HG02852 (cell line): ENCODE data around the gene NUP62.
"Not testable (repeated sequence)": the region's sequence is repeated elsewhere in the genome, so short reads cannot be mapped to it uniquely, and the experiment has no call there.

Experiments used
- ATAC-seq: cut with Tn5 transposase; IDR thresholded peaks from one replicate; pipeline ENCODE4 v1.9.1; 2021; ENCODE audit warnings: mild to moderate bottlenecking, moderate library complexity; ENCODE audit not compliant: unreplicated experiment

Gene NUP62, protein sequence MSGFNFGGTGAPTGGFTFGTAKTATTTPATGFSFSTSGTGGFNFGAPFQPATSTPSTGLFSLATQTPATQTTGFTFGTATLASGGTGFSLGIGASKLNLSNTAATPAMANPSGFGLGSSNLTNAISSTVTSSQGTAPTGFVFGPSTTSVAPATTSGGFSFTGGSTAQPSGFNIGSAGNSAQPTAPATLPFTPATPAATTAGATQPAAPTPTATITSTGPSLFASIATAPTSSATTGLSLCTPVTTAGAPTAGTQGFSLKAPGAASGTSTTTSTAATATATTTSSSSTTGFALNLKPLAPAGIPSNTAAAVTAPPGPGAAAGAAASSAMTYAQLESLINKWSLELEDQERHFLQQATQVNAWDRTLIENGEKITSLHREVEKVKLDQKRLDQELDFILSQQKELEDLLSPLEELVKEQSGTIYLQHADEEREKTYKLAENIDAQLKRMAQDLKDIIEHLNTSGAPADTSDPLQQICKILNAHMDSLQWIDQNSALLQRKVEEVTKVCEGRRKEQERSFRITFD

DNA sequence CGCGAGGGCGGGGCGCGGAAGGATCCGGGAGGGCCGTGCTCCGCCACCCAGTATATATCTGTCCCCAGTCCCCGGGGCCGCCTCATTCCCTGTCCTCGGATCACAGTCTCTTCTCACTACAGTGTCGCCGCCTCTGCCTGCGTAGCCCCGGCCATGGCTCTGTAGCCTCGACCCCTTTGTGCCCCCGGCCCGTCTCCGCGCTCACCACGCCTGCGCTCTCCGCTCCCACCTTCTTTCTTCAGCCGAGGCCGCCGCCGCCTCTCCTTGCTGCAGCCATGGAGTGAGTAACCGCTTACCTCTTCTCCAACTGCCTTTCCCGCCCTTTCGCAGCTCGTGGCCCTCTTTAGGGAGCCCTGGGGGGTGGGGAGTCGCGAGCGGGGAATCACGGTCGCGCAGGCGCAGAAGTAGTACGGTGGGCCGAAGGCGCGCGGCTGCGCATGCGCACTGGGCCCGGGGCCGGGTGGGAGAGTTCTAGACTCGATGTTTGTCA is at the start of gene NUP62, which contains the start of gene ATF5:
TSS of gene NUP62 (minus strand) at position 384 of the 490 bp plus-strand sequence. CDS start 19,697 bp downstream, outside the sequence.
TSS of gene ATF5 (plus strand) at position 85 of the 490 bp plus-strand sequence. CDS start 1,646 bp downstream, outside the sequence.
- peak; percentile 42 for ATAC-seq

DNA sequence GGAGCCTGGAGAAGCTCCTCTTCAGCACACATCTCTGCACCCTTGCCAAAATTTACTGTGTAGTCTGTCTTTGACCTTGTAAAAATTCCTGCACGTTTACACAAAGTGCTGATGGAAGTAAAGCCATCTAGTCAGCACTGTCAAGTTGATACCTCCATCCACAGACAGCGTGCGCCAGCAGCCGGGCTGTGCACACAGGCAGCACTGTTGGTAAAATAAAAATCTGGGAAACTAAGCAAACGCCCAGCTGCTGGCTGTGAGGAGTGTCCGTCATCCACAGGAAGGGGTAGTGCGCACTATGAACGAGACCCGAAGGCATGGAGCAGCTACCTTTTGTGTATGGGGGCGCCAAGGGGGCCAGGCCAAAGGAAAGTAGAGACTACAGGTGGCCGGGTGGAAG is 49.0 kb upstream of the NUP62 start:
- no peak for ATAC-seq

DNA sequence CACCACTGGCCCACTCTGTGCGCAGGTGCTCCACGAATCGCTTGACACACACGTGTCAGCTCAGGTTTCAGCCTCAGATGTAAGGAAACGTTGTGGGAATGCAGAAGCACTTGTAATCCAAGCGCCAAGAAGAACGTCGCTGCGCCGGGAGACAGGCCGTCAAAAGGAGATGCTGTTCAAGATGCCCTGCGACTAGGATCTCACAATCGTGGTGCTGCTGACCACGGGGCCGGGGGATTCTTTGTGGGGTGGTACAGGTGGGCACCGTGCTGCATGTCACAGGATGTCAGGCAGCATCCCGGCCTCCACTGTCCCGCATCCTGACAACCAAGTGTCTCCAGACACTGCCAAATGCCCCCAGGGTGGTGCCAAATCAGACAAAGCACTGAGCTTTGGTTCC is 48.6 kb upstream of the NUP62 start:
- no peak for ATAC-seq

DNA sequence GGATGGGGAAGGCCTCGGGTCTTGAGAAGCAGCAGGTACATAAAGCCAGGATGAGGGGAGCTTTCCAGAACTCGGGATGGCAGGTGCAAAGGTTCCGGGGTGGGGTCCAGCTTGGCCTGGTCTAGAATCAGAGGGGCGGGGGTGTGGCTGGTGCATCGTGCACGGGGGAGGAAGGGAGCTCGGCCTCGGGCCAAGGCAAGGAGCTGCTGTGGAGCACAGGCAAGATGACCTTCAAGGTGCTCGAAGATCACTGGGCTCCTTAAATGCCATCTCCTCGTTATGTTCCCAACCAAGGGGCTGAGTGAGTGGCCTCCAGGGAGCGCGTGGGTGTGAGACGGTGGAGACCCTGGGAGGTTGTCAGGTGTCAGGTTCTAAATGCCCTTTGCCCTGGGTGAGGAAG is 47.8 kb upstream of the NUP62 start:
- ATAC-seq = no peak

DNA sequence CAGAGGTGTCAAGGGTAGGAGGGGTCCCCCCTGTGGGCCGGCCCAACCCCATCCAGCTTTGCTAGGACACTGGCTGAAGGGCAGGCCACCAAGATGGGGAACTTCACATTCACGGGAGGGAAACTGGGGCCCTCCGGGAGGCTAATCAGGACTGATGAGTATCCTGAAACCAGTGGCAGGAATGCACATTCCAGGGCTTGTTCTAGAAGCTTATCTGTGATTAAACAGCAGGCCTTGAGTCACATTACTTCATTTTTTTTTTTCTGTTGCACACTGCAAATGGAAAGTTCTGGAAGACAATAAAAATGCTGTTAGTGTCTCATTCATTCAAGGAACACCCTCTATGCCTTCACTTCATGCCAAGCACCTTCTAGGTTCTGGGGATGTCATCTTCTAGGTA is 47.2 kb upstream of the NUP62 start:
- no peak for ATAC-seq

DNA sequence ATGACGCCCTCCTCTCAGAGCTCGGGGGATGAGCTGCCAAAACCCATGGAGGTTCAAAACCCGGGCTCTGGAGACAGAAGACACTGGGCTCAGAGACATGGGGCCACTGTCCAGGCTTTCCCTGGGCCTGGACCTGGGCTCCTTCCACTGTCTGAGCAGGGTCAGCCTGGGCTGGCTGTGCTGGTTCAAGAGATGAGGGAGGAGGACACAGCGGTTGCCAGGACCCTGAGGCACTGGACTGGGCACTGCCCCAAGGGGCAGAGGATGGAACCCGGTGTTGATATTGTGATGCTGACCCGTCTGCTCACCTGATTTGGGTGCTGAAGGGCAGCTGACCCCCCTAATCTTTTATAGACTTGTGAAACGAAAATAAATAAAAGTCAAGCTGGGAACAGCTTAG is 45.7 kb upstream of the NUP62 start:
- no peak for ATAC-seq

DNA sequence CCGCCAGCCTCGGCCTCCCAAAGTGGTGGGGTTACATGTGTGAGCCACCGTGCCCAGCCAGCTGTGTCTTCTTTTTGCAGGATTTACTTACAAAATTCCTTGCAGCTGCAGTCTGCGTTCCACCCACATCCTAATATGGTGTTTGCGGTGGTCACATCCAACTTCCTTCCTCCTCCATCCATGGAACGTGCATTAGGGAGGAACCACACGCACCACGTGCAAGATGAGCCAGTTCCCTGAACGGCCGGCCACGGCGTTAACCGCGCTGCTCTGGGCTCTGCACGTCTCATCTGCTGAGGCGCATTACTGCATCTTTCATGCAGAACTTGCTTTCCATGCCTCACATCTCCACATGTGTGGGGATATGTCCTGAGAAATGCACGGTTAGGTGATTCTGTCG is 44.7 kb upstream of the NUP62 start:
- ATAC-seq = no peak

DNA sequence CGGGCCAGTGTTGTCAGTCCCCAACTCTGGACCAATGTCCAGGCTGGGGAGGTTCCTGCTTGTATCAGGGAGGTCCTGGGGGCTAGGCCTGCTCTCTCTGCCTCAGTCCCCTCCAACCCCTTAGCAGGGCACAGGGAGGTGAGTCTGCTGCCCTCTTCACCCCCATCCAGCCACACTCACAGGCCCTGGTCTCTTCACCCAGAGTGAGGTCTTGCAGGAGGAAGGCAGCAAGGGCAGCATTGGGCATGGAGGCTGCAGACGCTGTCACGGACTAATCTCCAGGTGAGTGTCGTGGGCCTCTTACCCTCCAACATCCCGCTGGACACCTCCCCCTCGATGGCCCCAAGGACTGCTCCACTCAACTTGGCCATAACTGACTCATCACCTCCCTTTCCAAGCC is 43.5 kb upstream of the NUP62 start:
- no peak for ATAC-seq

DNA sequence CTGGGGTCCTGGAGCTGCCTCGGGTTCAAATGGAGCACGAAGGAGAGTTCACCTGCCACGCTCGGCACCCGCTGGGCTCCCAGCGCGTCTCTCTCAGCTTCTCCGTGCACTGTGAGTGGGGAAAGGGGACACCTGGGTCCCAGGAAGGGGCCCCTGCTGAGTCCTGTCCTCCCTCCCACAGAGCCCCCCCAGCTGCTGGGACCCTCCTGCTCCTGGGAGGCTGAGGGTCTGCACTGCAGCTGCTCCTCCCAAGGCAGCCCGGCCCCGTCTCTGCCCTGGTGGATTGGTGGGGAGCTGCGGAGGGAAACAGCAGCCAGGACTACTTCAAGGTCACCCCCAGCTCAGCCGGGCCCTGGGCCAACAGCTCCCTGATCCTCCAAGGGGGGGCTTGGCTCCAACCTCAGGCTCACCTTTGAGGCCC is 42.7 kb upstream of the NUP62 start:
- ATAC-seq = no peak

DNA sequence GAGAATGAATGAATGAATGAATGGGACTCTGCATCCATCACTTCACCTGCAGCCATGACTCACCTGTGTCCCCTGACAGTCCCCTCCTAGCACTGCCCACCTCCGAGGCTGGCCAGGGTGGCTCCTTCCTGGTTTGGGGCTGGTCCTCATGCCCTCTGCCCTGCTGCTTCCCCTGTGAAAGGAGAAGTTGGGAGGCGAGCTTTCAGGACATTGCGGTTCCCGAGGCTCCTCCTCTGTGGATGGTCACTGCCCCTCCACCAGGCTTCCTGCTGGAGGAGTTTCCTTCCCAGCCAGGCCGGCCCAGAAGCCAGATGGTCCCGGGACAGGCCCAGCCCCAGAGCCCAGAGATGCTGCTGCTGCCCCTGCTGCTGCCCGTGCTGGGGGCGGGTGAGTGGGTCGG is 40.1 kb upstream of the NUP62 start:
- not testable (repeated sequence) for ATAC-seq

DNA sequence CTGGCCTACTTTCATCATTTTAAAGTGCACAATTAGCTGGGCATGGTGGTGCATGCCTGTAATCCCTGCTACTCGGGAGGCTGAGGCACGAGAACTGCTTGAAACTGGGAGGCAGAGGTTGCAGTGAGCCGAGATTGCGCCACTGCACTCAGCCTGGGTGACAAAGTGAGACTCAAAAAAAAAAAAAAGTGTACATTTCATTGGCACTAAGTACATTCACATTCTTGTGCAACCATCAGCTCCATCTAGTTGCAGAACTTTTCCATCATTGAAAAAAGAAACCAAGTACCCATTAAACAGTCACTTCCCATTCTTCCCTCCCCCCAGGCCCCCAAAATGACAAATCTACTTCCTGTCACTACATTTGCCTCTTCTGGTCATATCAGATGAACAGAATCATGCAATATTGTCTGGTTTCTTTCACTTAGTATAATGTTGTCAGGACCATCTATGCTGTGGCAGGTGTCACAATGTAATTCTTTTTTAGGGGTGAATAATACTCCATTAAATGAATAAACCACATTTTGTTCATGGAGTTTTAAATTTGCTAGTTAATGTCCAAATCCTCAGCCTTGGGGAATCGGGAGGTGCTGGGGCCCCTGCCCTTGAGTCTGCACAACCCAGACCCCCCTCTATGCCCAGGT is 39.1 kb upstream of the NUP62 start:
- no peak for ATAC-seq

DNA sequence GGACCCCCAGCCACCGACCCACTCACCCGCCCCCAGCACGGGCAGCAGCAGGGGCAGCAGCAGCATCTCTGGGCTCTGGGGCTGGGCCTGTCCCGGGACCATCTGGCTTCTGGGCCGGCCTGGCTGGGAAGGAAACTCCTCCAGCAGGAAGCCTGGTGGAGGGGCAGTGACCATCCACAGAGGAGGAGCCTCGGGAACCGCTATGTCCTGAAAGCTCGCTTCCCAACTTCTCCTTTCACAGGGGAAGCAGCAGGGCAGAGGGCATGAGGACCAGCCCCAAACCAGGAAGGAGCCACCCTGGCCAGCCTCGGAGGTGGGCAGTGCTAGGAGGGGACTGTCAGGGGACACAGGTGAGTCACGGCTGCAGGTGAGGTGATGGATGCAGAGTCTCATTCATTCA is 31.7 kb upstream of the NUP62 start, which contains the start of gene SIGLEC11:
TSS of gene SIGLEC11 (minus strand) at position 193 of the 400 bp plus-strand sequence. CDS start at position 102, 91 bp downstream.
- not testable (repeated sequence) for ATAC-seq

DNA sequence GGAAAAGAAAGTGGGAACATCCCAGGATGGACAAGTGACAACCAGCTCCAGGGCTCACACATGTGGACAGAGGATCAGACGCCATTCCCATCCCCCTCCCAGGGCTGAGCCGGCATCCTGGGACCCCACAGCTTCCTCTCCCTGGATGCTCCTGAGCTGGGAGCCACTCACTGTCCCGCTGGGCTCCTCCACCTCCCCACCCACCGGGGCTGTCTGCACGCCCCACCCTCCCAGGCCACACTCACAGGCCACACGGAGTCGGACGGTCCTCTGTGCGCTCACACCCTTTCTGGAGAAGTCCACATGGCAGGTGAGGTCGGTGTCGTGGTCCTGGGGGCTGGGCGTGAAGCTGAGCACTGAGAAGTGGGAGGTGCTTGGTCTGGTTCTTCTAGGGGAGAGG is 30.6 kb upstream of the NUP62 start:
- ATAC-seq = not testable (repeated sequence)

DNA sequence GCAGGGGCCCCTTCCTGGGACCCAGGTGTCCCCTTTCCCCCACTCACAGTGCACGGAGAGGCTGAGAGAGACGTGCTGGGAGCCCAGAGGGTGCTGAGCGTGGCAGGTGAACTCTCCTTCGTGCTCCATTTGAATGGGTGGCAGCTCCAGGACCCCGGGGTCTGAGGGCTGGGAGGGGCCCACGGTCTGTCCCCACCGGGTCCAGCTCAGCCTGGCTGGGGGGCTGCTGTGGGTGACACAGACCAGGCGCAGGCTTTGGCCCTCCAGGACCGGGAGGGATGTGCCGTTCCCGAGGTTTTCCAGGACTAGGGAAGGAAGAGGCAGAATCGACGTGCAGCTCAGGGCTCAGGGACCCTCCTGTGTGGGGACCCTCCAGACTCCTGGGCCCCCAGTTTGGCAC is 29.3 kb upstream of the NUP62 start:
- ATAC-seq = not testable (repeated sequence)

DNA sequence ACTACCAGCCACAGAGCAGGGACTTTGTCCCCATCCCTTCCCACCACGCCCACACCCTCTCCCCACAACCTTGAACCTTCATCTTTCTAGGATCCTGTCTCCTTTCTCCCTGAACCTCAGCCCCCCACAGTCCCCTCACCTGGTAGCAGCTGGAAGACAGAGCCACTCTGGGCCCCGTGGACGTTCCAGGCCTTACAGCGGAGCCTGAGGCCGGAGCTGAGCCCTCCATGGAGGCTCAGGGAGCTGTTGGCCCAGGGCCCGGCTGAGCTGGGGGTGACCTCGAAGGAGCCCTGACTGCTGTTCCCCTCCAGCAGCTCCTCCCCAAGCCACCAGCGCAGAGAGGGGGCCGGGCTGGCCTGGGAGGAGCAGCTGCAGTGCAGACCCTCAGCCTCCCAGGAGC is 28.8 kb upstream of the NUP62 start:
- not testable (repeated sequence) for ATAC-seq

DNA sequence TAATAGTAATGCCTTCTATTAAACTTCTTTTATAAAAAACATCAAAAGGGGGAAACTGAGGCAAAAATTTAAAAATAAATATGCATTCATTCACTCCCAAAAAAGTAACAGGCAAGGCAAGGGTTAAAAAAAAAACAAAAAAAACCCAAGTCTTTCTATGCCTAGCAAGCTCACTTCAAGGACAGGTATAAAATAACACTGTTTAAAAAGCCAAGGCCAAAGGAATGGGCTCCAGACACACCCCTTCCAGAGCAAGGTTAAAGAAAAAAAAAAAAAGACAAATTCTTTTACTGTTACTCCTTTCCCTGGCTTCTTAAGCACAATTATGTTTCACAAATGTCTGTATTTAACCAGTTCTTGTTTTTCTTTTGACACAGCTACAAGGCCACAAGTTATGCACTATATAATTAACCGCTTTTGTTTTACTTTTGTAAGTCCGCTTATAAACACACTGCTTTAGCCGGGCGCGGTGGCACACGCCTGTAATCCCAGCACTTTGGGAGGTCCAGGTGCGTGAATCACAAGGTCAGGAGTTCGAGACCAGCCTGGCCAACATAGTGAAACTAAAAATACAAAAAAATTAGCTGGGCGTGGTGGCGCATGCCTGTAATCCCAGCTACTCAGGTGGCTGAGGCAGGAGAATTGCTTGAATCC is 28.1 kb upstream of the NUP62 start:
- no peak for ATAC-seq

DNA sequence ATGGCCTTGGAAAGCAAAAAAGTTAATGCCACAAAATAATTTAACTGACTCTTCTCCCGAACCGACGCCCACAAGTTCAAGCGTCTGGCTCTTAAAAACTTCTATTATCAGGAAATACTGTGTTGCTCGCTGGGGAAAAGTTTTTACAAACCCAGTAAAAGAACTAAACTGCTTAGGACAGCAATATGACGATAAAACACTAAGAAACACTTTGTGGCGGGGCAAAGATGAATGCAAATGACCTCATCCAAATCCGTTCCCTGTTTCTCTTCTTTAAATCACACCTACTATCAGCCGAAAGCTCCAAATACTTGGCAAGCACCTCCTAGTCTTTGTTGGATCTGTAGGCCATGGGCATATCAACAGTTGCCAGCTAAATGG is 26.8 kb upstream of the NUP62 start:
- ATAC-seq = no peak

DNA sequence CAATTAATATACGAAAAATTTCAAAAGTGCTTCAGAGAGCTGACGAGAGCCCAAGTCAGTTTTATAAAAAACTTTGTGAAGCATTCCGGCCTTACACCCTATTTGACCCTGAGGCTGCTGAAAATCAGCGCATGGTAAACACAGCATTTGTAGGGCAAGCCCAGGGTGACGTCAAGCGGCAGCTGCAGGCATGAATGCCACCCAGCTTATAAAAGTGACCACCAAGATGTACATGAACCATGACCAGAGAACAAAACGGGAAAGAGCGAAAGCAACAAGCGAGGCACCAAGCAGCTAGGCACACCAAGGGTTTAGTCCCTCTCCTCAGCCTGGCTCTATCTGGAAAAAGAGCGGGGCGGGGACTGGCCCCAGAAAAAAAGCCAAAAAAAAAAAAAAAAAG is 25.6 kb upstream of the NUP62 start:
- ATAC-seq = no peak

DNA sequence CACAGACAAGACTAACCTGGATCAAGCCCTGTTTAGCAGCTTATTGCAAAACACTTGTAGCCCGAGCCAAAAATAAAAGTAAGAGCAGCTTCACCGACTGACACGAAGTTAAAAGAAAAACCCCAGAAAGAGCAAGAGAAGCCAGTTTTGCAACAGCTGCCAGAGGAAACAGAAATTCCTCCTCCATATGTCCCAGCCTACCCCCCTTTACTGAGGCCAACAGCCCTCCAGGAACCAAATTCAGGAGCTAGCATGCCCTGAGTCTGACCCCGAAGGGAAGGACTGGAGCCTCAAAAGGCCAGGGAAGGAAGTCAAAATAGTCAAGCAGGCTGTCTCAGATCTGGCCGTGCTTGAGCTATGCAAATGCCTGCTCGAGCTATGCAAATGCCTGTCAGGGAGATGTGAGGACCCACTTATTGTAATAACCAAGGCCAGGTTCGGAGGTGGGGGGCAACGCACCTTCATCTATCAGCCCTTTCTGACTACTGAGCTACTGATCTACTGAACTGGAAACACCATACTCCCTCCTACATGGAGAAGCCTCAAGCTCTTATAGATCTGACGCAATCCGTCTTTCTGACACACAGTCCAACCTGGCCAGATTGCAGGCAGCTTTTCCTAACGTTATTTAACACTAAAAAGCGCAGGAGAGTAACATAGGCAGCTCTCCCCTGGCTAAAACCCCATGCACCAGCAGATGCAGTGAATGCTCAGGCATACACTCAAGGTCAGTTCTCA is 25.0 kb upstream of the NUP62 start:
- ATAC-seq = no peak

DNA sequence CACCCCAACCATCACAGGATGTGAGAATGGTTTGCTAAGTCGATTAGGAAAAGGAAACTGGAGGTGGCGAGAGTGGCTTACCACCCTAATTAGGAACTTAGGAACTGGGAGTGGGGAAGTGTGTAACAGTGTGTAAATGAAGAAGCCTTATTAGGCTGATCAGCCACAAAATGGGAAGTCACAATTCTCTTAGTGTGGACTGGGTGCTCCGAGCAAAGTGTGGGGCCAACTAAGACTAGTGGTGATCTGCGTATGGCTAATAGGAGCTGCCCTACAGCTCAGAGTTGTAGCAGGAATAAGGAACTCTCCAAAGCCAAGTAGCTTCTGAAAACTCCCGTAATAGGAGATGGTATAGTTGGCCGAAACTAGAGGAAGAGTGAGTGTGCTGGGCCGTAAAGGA is 24.1 kb upstream of the NUP62 start:
- no peak for ATAC-seq

DNA sequence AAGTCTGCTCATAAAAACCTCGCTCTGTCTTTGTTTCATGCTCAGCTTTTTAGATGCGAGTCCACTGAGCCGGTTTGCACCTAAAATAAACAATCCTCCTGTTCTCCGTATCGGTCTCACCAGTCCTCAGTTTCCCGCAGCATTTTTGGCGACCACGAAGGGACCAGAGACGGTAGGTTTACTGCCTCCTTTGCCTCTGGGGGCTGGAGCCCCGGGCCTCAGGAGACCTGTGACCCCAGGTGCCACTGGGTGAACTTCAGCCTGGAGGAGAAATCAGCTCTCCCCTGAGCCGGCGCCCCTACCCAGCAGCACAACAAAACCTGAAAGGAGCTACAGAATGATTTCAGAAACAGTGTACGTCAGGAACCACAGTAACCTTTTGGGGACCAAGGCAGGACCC is 23.6 kb upstream of the NUP62 start:
- ATAC-seq = no peak
